Measurements from ENCODE around the gene RGR. TPM values are rescaled to one million over a fixed set of nuclear protein-coding genes. Genes with fewer than 3 reads are reported as not detected.

RGR gene
- total RNA-seq, 1 experiment from 2014 or later, result not detected

- TF ChIP-seq FOXP4 (CRISPR knock-in tag; IDR thresholded peaks at IDR 0.05) (no peak), ZNF671 (CRISPR knock-in tag; IDR thresholded peaks at IDR 0.05) (no peak), TEAD1 (CRISPR knock-in tag; IDR thresholded peaks at IDR 0.05) (no peak)
Measured at GRCh38 chr10:84292502-84292901, 47.6 kb downstream of the RGR start (continued).

GRCh38 chr10:84293171-84293570 lies 48.3 kb downstream of the RGR start:
- Mint-ChIP-seq H3K4me1 (peaks cover 45% of the 10 kb centered on the region), H3K27me3 (ENCODE audit: low read depth) (no peaks in the 10 kb centered on the region)
- no peak for ATAC-seq

More at GRCh38 chr10:84293171-84293570, 48.3 kb downstream of the RGR start:
- no peaks in the 10 kb centered on the region for H3K9me3 Mint-ChIP-seq
- TF ChIP-seq ZNF512 (CRISPR knock-in tag; IDR thresholded peaks at IDR 0.05; ENCODE audit: borderline replicate concordance) (no peak), ZMAT4 (CRISPR knock-in tag; IDR thresholded peaks at IDR 0.05) (no peak), ATF3 (CRISPR knock-in tag; conservative IDR thresholded peaks at IDR 0.05) (no peak), FOXP4 (CRISPR knock-in tag; IDR thresholded peaks at IDR 0.05) (no peak), ARID4B (CRISPR knock-in tag; IDR thresholded peaks at IDR 0.05; ENCODE audit: borderline replicate concordance) (no peak), TEAD1 (CRISPR knock-in tag; IDR thresholded peaks at IDR 0.05) (no peak), MXD4 (CRISPR knock-in tag; IDR thresholded peaks at IDR 0.05; ENCODE audit: borderline replicate concordance) (no peak), TP53 (CRISPR knock-in tag; IDR thresholded peaks at IDR 0.05) (no peak), TCF7 (CRISPR knock-in tag; IDR thresholded peaks at IDR 0.05; ENCODE audit: low read depth) (no peak), MLX (CRISPR knock-in tag; IDR thresholded peaks at IDR 0.05) (no peak), FOXP1 (CRISPR knock-in tag; IDR thresholded peaks at IDR 0.05; ENCODE audit: borderline replicate concordance) (no peak), ELF4 (CRISPR knock-in tag; IDR thresholded peaks at IDR 0.05; ENCODE audit: low read depth) (no peak)
- DNase-seq (ENCODE audit: low spot score), result no peak
- H3K4me3 Mint-ChIP-seq, result no peak overlapping the region
- CTCF ChIA-PET, result interaction anchor here (1.3 kb wide), 1 partner anchor 59 kb away, joined by 3 read pairs; no protein-coding TSS in a partner anchor
- POLR2A ChIA-PET, result interaction anchor here (0.6 kb wide), 1 partner anchor 12 kb away, joined by 3 read pairs; no protein-coding TSS in a partner anchor
- no peak overlapping the region for H3K27ac Mint-ChIP-seq
- no peaks in the 10 kb centered on the region for H3K36me3 Mint-ChIP-seq

Data from WTC11 (cell line).